NCI-H146 (cell line): ENCODE measurements around the gene SLC25A23.

ENCODE experiments used
- DNase-seq: peaks from one replicate; lab custom pipeline; 2025; lab: John Stamatoyannopoulos, UW

The SLC25A23 gene

DNA sequence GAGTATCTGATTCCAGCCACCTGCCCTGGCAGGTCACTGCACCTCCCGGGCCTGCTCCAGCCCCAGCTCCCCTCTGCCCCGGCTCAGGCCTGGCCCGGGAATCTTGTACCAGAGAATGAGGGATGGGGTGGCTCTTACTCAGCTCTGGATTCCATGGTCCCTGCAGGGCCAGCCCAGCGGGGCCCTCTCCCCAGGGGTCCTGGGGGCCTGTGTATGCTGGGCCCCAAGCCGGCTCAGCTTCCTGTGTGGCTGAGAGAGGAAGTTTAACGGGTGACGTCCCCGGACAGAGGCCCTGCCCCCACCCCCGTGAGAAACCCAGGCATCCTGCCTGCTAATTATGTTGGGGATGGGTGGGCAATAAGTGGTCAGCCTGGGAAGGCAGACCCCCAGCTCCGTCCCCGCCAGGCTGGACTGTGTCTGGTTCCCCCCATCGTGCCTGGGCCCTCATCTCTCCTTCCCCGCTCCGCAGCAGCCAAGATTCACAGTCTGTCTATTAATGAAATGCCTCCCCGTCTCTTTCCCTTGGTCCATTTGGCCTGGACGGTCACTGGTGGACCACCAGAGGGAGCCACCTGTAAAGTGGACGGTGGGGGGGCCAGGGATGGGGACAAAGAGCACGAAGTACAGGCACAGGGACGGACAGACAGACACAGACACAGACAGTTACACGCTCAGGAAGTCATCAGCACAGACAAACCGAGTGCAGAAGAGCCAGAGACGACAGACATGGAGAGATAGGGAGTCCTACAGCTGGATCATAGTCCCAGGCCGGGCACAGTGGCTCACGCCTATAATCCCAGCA, 22.1 kb upstream of the SLC25A23 start, which contains the start of gene DENND1C:
Gene DENND1C (minus strand): TSS at position 247 of the 802 bp plus-strand sequence. CDS start 92 bp downstream, at position 155.
- DNase-seq, result peak; percentile 2

DNA sequence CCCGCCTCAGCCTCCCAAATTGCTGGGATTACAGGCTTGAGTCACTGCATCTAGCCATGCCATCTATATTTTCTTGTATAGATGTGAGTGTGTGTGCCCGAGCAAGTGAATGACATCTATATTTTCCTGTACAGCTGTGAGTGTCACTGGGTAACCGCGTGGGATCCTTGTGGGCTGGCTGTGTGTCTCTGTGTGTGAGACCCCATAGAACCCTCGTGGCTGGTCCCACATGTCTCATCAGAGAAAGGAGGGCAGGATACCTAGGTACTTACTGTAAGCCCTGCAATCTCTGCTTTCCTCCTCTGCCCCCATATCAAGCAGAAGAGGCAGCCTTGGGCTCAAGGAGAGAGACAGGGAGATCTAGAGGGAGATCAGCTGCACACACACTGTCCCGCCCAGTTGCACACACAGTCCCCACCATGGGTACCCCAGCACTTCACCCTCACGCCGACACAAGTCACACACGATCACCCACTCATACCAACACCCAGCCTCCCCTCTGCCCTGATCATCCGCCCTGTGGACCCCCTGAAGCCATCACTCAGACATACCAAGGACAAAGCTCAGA, 21.3 kb upstream of the SLC25A23 start:
- no peak for DNase-seq

DNA sequence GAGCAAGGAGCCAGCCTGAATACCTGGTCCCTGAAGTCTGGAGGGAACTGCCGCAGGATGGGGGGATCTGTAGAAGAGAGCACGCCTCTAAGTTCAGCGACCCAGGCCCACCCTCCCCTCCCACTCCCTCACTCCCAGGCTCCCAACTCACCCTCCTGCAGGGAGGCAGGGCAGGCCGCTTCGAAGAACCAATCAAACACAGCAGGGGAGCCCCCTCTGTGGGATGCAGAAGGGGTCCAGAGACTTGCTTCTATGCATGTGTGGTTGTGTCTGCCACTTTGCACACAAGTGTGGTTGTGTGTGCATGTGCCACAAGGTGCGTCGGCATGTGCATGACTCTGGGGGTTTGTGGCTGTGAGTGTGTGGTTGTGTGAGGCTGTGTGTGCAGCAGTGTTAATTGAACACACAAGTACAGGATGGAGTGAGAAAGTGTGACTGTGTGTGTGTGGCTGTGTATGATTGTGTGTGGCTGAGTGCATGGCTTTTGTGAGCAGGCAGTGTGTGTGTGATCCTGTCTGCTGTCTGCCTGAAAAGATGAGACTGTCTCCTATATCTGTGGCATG, 20.3 kb upstream of the SLC25A23 start:
- DNase-seq, result no peak

DNA sequence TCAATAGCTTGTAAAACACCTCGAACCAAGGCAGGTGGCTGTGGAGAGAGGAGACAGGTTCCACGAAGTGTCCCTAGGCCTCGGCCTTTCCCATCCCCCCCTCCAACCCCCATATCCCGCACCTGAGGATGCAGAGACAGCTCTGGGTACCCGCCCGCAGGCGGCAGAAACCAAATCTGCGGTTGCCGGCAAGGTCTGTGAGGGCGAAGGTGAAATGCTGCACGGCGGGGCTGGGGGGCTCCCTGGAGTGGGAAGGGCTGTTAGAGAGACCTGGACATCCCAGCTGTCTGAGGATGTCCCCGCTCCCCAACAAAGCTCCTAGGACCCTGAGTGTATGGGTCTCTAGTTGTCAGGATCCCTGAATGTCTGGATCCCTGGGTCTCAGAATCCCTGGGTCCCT, 19.2 kb upstream of the SLC25A23 start:
- no peak for DNase-seq

DNA sequence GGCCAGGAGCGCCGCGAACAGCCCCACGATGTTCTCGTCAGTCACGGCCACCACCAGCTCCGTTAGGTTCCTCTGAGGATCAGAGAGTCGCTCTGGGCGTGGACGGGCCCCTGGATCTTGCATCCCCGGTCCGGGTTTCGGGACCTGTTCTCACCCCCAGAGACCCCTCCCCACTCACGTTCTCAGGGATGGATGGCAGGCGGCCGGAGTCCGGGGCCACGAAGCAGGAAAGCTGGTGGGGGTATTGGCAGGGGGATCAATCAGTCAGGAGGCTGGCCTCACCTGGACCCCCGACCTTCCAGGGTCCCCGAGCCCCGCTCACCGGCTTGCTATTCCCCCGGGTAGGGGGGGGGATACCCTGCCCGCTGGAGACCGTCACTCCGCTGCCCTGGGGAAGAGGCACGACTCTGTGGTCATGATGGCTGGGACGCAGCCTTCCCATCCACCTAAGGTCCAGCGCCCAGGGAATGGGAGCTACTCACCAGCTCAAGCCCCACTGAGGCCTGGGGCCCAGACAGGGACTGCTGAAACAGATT, 17.4 kb upstream of the SLC25A23 start:
- no peak for DNase-seq

DNA sequence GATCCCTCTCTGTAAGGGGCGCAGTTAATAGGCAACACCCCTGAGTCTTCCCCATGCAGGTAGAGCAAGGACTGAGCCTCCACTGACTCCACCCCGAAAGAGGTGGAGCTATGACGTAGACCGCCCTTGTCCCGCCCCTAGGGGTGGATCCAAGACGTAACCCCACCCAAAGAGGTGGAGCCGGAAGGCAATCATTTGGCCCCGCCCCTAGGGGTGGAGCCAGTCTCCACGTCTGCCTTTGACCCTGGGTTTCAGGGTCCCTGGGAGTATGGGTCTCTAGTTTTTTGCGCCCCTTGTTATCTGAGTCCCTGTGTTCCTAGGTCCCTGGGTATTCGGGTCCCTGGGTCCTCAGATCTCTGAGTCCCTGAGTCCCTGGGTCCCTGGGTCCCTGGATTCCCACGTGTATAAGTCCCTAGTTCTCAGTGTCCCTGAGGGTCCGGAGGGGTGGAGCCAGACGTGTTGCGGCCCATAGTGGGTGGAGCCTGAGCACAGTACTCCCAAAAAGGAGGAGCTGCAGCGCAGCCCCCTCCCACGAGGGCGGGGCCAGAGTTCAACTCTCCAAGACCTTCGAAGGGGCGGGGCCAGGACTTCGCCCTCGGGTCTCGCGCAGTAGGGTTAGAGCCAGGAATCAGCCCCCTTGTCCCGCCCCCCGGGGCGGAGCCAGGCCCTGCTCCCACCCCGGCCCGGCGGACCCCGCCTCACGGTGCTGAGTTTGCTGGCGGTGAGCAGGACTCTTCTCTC, 16.7 kb upstream of the SLC25A23 start:
- DNase-seq, result peak; percentile 73

DNA sequence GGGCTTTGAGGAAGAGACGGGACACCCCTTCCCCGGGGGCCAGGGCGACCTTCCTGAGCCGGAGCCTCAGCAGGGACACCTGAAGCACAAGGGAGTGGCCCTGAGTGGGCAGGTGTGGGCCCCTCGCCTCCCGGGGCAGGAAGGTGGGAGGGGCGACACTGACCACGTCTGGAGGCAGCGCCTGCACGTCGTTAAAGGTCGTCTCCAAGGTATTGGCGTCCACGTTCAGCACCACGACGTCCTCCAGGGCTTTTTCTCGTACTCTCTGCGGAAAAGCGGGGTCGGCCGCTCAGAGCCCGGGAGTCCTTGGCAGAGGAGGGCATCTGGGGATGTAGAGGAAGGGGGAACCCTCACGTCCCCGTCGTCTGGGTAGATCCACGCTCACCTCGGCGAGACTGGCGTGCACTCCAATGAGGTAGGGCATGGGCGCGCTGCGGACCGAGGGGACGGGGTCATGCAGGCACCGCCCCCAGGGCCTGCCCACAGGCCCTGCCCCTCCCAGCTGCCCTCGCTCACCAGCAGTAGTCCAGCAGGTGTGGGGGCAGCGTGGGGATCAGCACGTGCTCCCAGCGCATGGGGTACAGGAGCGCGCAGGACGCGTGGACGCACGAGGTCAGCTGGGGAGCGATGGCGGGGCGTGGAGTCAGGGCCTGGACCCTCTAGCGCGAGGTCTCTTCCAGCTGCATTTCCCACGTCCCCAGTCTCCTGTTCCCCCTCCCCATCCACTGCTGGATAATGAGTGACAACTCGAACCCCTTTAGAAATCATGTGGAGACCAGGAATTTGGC, 15.9 kb upstream of the SLC25A23 start:
- DNase-seq, result peak; percentile 37

DNA sequence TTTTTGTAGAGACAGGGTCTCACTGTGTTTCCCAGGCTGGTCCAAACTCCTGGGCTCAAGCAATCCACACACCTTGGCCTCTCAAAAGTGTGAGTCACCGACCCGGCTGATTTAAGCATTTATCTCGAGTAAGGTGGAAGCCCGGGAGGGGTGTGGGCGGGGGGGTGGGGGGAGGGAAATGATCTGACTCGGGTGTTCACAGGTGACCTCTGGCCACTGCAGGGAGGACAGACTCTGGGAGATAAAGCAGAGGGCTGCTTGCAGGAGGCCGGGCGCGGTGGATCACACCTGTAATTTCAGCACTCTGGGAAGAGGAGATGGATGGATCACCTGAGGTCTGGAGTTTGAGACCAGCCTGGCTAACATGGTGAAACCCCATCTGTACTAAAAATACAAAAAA, 14.1 kb upstream of the SLC25A23 start:
- DNase-seq, result peak; percentile 20

DNA sequence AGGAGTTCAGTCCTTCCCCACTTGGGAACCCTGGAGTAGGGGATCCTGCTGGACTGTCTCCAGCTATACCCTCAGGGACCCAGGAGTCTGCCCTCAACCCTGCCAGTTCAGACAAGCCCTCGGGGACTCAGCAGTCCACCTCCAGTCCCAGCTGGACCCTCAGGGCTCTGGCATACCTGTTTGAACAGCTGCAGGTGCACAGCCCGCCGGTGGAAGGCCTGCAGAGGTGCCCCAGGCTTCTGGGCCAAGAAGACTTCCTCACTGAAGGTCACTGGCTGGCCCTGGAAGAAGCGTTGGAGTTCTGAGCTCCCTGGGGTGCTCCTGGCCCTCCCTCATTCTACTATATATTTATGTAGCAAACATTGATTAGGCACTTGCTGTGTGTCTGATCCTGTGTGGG, 13.1 kb upstream of the SLC25A23 start:
- peak; percentile 85 for DNase-seq

DNA sequence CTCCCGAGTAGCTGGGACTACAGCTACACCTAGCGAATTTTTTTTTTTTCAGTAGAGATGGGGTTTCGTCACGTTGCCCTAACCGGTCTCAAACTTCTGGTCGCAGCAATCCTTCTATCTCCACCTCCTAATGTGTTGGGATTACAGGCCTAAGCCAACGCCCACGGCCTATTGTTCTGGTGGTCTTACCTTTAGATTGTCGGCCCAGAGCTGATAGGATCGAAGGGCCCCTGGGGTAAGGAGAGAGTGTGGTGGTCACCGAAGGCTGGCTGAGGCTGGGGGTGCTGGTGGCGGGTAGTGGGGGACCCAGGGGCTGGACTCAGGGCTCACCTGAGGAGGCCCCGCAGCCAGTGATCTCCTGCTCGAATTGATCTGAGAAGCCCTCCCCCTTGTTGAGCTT, 11.5 kb upstream of the SLC25A23 start:
- DNase-seq, result no peak

DNA sequence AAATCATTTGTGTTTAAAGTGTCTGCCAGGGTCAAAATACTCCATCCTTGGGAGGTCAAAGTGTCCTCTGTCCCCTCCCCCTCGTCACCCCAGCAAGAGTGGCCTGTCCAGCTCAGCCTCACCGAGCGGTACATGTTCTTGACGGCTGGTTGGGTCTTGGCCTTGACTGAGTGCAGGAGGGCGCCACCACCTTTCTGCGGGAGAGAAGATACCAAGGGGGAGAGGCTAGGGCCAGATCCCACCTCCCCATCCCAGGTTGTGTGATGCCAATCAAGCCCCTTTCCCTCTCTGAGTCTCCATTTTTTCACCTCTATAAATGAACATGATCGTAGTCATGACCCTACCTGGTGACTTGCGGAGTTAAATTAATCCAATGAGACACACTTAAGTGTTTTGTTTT, 10.6 kb upstream of the SLC25A23 start:
- no peak for DNase-seq

DNA sequence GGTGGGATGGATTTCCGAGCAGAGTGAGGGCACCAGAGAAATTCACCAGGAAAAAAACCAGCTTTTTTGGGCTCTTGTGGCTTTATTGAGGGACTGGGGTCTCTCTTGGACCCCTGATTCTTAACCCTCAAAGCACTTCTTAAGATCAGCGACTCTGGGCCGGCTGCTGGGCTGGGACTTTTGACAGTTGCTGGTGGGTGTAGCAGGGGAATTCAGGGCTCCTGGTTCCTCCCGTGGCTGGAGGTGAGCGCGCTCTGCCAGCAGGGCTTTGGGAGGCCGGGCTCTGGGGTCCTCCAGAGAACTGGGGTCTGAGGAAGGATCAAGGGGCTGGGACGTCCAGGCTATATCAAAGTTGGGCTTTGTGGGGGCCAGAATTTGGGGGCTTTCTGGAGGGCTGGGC, 7.8 kb upstream of the SLC25A23 start:
- DNase-seq, result no peak

DNA sequence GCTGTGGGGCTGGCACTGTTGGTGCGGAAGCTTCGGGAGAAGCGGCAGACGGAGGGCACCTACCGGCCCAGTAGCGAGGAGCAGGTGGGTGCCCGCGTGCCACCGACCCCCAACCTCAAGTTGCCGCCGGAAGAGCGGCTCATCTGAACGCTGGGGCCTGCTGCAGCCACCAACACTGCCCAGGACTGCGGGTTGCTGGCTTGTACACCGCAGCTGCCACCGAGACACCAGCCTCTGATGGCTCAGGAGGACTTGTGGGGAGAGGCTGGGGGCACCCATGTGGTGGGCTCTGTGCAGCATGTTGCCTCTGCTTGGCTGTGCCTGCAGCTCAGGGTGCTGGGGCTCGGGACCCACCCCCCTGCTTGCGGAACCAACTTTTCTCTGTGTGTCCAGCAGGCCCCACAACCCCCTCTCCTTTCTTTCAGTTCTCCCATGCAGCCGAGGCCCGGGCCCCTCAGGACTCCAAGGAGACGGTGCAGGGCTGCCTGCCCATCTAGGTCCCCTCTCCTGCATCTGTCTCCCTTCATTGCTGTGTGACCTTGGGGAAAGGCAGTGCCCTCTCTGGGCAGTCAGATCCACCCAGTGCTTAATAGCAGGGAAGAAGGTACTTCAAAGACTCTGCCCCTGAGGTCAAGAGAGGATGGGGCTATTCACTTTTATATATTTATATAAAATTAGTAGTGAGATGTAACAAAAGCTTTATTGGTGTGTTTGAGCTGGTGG, 7.1 kb upstream of the SLC25A23 start:
- DNase-seq, result no peak

DNA sequence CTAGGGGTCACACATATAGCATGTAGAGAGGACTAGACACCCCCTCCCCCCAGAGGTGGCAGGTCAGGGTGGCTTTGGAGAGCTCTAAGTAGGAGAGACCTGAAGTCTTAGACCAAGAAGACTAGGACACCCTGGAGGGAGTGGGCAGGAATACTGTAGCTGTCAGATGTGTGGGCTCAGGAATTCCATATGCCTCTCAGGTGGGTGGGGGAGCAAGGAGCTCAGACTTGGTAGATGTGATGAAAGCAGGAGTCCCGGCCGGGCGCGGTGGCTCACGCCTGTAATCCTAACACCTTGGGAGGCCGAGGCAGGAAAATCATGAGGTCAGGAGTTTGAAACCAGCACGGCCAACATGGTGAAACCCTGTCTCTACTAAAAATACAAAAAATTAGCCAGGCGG, 6.1 kb upstream of the SLC25A23 start:
- DNase-seq, result no peak

DNA sequence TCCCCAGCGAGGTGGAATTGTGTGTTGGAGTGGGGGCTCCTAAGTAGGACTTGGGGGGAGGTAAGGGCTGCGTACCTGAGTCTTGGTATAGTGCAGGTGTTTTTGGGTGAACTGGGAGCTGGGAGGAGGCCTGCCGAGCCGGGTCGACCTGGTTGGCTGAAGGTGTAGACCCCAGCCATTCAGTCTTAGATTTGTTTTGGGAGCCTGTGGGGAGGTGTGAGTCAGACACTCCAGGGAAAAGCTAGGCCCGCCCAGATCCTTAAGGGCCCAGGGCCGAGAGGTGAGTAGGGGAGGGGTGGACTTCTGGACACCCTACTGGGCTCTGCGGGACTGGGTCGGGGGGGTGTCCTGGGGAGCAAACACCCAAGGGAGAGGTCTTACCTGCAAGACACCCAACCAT, 5.4 kb upstream of the SLC25A23 start:
- no peak for DNase-seq

DNA sequence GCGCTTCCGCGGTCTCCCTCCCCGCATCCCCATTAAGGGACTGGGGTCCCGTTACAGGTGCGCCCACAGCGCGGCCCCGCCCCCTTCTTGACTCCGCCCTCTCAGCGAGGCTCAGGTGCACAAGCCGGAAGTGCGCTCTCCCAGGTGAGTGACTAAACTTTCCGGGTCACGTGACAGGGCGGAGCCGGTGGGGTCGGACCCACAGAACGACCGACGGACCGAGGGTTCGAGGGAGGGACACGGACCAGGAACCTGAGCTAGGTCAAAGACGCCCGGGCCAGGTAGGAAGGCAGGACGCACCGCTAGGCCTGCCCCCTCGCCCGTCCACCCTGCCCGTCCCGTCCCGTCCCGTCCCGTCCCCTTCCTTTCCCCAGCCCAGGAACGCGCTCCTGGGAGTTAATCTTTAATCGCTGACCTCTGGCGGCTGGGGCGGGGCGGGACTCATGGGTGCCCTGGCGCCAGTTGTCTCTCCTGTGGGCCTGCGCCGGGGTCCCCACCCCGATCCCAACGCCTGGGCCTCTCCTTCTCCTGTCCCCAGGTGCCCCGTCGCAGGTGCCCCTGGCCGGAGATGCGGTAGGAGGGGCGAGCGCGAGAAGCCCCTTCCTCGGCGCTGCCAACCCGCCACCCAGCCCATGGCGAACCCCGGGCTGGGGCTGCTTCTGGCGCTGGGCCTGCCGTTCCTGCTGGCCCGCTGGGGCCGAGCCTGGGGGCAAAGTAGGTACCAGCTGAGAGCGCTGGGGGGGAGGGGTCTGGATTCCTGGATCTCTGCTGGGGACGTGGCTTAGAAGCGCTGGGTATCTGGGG, 4.7 kb upstream of the SLC25A23 start, which contains the start of gene CRB3:
Gene CRB3 (plus strand): TSS at position 202 of the 804 bp plus-strand sequence. CDS start 431 bp downstream, at position 633.
- peak; percentile 90 for DNase-seq

DNA sequence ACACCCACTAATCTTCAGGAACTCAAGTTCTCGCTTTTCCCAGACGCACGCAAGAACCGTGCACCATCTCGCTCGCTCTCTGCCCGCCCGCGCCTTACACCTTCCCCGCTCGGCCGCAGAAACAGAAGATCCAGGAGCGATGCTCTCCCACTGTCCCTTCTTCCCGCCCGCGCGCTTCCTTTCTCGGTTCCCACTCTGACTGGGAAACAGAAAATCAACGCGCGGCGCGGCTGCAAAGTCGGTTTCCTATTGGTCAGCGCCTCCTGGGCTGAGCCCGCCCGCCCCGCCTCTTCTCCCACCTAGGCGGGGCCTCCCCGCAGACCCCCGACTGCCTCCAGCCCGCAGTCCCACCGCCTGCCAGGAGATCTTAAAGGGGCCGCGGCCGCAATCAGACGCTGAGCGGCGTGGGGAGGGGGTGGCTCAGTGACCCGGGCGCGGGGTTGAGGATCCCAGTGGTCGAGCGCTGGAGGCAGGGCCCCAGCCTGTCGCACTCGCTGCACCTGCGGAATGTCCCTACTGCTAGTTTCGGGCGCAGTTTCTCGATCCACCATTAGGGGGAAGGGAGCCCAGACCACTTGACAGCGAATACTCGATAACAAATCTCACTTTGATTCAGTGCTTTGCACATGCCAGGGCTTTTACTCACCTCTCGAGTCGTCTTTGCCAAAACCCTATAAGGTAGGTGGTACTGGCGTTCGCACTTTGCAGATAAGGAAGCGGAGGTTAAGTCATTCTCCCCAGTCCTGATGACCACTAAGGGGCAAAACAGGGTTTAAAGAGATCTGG, 700 bp upstream of the SLC25A23 start:
- DNase-seq, result peak; percentile 92

DNA sequence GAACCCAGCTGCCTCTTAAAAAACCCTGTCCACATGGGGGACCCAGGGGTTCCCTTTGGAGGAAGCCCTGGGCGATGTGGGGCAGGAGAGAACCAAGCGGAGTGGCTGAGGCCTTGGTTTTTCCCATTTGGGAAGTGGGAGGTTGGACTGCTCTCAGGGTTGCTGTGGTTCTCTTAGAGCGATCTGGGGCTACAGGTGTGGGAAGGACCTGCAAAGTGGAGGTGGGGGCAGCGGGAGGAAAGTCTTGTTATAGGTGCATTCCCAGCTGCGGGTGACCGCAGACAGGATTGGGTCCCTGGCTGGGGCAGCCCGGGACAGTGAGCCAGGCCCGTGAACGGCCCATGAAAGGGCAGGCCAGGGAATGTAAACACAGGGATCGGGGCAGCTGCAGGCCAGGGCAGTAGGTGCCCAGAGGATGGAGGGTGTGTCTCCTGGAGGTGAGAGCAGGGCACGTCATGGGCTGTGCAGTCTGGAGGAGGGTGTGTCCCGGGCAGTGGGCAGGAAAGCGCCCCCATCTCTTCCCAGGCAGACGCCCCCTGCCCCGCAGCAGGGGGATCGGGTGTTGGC, 814 bp downstream of the SLC25A23 start:
- DNase-seq, result no peak
